K562 (cell line): Measurements from ENCODE around the gene MYL12B. TPM values are rescaled to one million over a fixed set of nuclear protein-coding genes. Genes with fewer than 3 reads are reported as not detected.
A peak's percentile ranks its signal among the peaks of the same experiment; 100 is the strongest.

Experiments
- C11orf30 ChIP-seq: fragments of 450-650 bp; IDR thresholded peaks from 2 replicates; pipeline ENCODE4 v1.6.1; 2016; ENCODE audit warnings: low read depth, mild to moderate bottlenecking
- CBFA2T2 ChIP-seq: fragments of 450-650 bp; conservative IDR thresholded peaks from 2 replicates; pipeline ENCODE4 v1.6.1; 2017; ENCODE audit warnings: mild to moderate bottlenecking
- CHD1 ChIP-seq: fragments of 200-600 bp; sonication (generic); IDR thresholded peaks from one replicate; pipeline ENCODE4 v1.6.1; 2012; ENCODE audit warnings: mild to moderate bottlenecking, moderate library complexity, low read length, inconsistent platforms
- CTBP1 ChIP-seq: fragments of 450-650 bp; IDR thresholded peaks from 2 replicates; pipeline ENCODE4 v1.6.1; 2016; ENCODE audit warnings: borderline replicate concordance
- CTCF ChIP-seq, 3 experiments: IDR thresholded peaks in 2 of 3; conservative IDR thresholded peaks in 1 of 3; 2 replicates each; pipeline ENCODE4 v1.5.1; 2011 to 2012; ENCODE audit warnings: low read length in 3 of 3, mild to moderate bottlenecking in 3 of 3, control low read depth in 2 of 3, improper control_type of control experiment in 1 of 3, inconsistent platforms in 1 of 3, low read depth in 1 of 3, mixed read lengths in 1 of 3, moderate library complexity in 1 of 3; ENCODE audit not compliant: insufficient read depth in 2 of 3
- FOXP1 ChIP-seq: sonication (generic); formaldehyde crosslinking; IDR thresholded peaks from 2 replicates; pipeline ENCODE4 v1.8.0; 2022; ENCODE audit warnings: mild to moderate bottlenecking, missing genetic modification reagents
- HLTF ChIP-seq: fragments of 450-650 bp; IDR thresholded peaks from 2 replicates; pipeline ENCODE4 v1.6.1; 2016
- ILF3 ChIP-seq: fragments of 450-650 bp; IDR thresholded peaks from 2 replicates; pipeline ENCODE4 v1.6.1; 2018; ENCODE audit warnings: antibody characterized with exemption, mild to moderate bottlenecking, moderate library complexity, borderline replicate concordance
- IRF9 ChIP-seq: fragments of 450-650 bp; IDR thresholded peaks from 2 replicates; pipeline ENCODE4 v1.6.1; 2016; ENCODE audit warnings: missing biosample characterization, missing genetic modification characterization
- JUNB ChIP-seq: fragments of 450-650 bp; formaldehyde crosslinking; conservative IDR thresholded peaks from 2 replicates; pipeline ENCODE4 v1.4.0; 2020; ENCODE audit warnings: mild to moderate bottlenecking
- MAFG ChIP-seq: fragments of 450-650 bp; conservative IDR thresholded peaks from 2 replicates; pipeline ENCODE4 v1.6.1; 2016; ENCODE audit warnings: missing genetic modification characterization, missing compliant biosample characterization
- MTA2 ChIP-seq: fragments of 450-650 bp; IDR thresholded peaks from 2 replicates; pipeline ENCODE4 v1.6.1; 2016; ENCODE audit warnings: low read depth
- NCOA1 ChIP-seq: fragments of 450-650 bp; IDR thresholded peaks from 2 replicates; pipeline ENCODE4 v1.6.1; 2016; ENCODE audit warnings: low read depth
- NR2C1 ChIP-seq, 2 experiments: fragments of 450-650 bp; IDR thresholded peaks; 2 replicates each; pipeline ENCODE4 v1.6.1; 2017; ENCODE audit warnings: mild to moderate bottlenecking in 2 of 2, antibody characterized with exemption in 1 of 2, inconsistent platforms in 1 of 2, missing compliant biosample characterization in 1 of 2, missing genetic modification characterization in 1 of 2
- SMARCA4 ChIP-seq: fragments of 450-650 bp; IDR thresholded peaks from 2 replicates; pipeline ENCODE4 v1.6.1; 2016
- SOX6 ChIP-seq: fragments of 450-650 bp; IDR thresholded peaks from 2 replicates; pipeline ENCODE4 v1.6.1; 2014; ENCODE audit warnings: mild to moderate bottlenecking
- TEAD1 ChIP-seq, 2 experiments: fragments of 450-650 bp in 1 of 2; sonication (generic) in 1 of 2; formaldehyde crosslinking; IDR thresholded peaks; 2 replicates each; pipeline versions ENCODE4 v1.4.0 to v1.8.0; 2020 to 2022; ENCODE audit warnings: mild to moderate bottlenecking in 2 of 2, missing genetic modification reagents in 1 of 2
- TRIM28 ChIP-seq: fragments of 450-650 bp; IDR thresholded peaks from 2 replicates; pipeline ENCODE4 v1.6.1; 2017
- ZNF239 ChIP-seq: fragments of 250-450 bp; sonication (Bioruptor Pico); IDR thresholded peaks from 2 replicates; pipeline ENCODE4 v1.4.0; 2020; ENCODE audit warnings: mild to moderate bottlenecking
- ZNF282 ChIP-seq: sonication (generic); formaldehyde crosslinking; IDR thresholded peaks from 2 replicates; pipeline ENCODE4 v1.8.1; 2023; ENCODE audit warnings: missing genetic modification reagents
- ZNF347 ChIP-seq: fragments of 450-650 bp; formaldehyde crosslinking; IDR thresholded peaks from 2 replicates; pipeline ENCODE4 v1.4.0; 2020; ENCODE audit warnings: low read depth, mild to moderate bottlenecking, moderate library complexity
- ZNF589 ChIP-seq: fragments of 200-800 bp; sonication (Bioruptor generic); IDR thresholded peaks from 2 replicates; pipeline ENCODE4 v1.6.1; 2016; ENCODE audit warnings: low read depth, missing genetic modification characterization, missing compliant biosample characterization
- ZNF609 ChIP-seq: sonication (generic); formaldehyde crosslinking; IDR thresholded peaks from 2 replicates; pipeline ENCODE4 v1.8.1; 2023; ENCODE audit warnings: missing genetic modification reagents, mild to moderate bottlenecking, borderline replicate concordance
- polyA plus RNA-seq, 8 experiments: library from polyadenylated mRNA; depleted of rRNA in 4 of 8; stranded (reverse) in 5 of 8; unstranded in 3 of 8; fragments of >200 nt; fragmentation: Nextera tagmentation in 2 of 8; fragmentation: Illumina TruSeq in 1 of 8; extraction: Ambion mirVana in 2 of 8; extraction: Trizol in 1 of 8; gene quantifications; 2 replicates each; pipeline versions ENCODE4 v1.2.1 to v1.2.3, GENCODE V29; 2011 to 2014; ENCODE audit warnings: inconsistent platforms in 1 of 8, missing spikeins in 1 of 8
- total RNA-seq, 7 experiments: library from RNA; depleted of rRNA in 6 of 7; stranded (reverse); fragments of >200 nt in 6 of 7; fragmentation: Illumina TruSeq in 2 of 7; extraction: Trizol in 2 of 7; gene quantifications; 2 replicates each; pipeline versions ENCODE4 v1.2.1 to v1.2.3, GENCODE V29; 2011 to 2021; ENCODE audit warnings: low replicate concordance in 1 of 7

Gene MYL12B
- total and polyA plus RNA-seq, 9 of the 15 experiments (the other 6 are each of a cell fraction or from before 2014, with no cell fraction given): 220 to 995 (median 463) TPM

GRCh38 chr18:3293196-3293951 lies 31.4 kb downstream of the MYL12B start (continued):
- TF ChIP-seq CBFA2T2: no peak
- no peak for TF ChIP-seq ZNF239
- TF ChIP-seq C11orf30: peak; percentile 79
- TF ChIP-seq TEAD1 (CRISPR knock-in tag; IDR thresholded peaks at IDR 0.05): no peak
- TF ChIP-seq ILF3: no peak
- no peak for TF ChIP-seq TRIM28
- TF ChIP-seq SMARCA4: peak; percentile 56; the same call in 1 of the 2 replicates
- TF ChIP-seq NR2C1 (IDR thresholded peaks at IDR 0.05): no peak
- TF ChIP-seq NR2C1 (tag; IDR thresholded peaks at IDR 0.05): 0 out of 2 replicates have a peak, but pooled peaks have one; percentile 19
- TF ChIP-seq IRF9 (tag): no peak
- no peak for TF ChIP-seq ZNF282 (CRISPR knock-in tag)
- no peak for TF ChIP-seq ZNF609
- TF ChIP-seq NCOA1: 0 out of 2 replicates have a peak, but pooled peaks have one; percentile 37
- TF ChIP-seq CTCF (IDR thresholded peaks at IDR 0.05 in 2 of 3, conservative IDR thresholded peaks at IDR 0.05 in 1 of 3; ENCODE audit: insufficient read depth in 2 of 3, low read depth in 1 of 3, low read length in 3 of 3): no peak
- no peak for TF ChIP-seq CHD1
- TF ChIP-seq HLTF: no peak
- peak; percentile 63 for TF ChIP-seq MAFG (tag)
- peak; percentile 90 for TF ChIP-seq CTBP1
- TF ChIP-seq FOXP1 (CRISPR knock-in tag): no peak
- peak; percentile 78; the same call in 1 of the 2 replicates for TF ChIP-seq SOX6
- TF ChIP-seq ZNF347 (CRISPR knock-in tag): no peak
- no peak for TF ChIP-seq MTA2
- no peak for TF ChIP-seq JUNB (CRISPR knock-in tag)
- 0 out of 2 replicates have a peak, but pooled peaks have one; percentile 24 for TF ChIP-seq ZNF589 (CRISPR knock-in tag)
